ENCODE data around the gene DEFB131A. TPM values are rescaled to one million over a fixed set of nuclear protein-coding genes. Genes with fewer than 3 reads are reported as not detected.
"Not testable (repeated sequence)": the region's sequence is repeated elsewhere in the genome, so short reads cannot be mapped to it uniquely, and the experiment has no call there.

DEFB131A gene
- polyA plus RNA-seq, 4 donors: not detected

DNA sequence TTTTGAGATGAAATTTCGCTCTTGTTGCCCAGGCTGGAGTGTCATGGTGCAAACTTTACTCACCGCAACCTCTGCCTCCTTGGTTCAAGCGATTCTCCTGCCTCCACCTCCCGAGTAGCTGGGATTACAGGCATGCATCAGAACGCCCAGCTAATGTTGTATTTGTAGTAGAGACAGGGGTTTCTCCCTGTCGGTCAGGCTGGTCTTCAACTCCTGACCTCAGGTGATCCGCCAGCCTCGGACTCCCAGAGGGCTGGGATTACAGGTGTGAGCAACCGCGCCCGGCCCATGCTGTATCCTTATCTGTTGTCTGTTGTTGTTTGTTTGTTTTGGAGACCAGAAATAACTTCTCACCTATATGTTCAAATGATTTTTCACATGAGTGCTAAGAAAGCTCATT lies 42.7 kb downstream of the DEFB131A start:
- H3K4me1 ChIP-seq (ENCODE audit: control insufficient read depth in 3 of 3, insufficient read depth in 2 of 3, low read depth in 1 of 3, low read length in 2 of 3); H3K27ac ChIP-seq (ENCODE audit: low read depth in 1 of 3, low read length in 2 of 3); FAIRE-seq; H3K36me3 ChIP-seq (ENCODE audit: control insufficient read depth in 3 of 3, insufficient read depth in 2 of 3, low read depth in 1 of 3, low read length in 3 of 3); H3K9me3 ChIP-seq (ENCODE audit: control insufficient read depth in 2 of 2, insufficient read depth in 1 of 2, low read depth in 1 of 2, low read length in 1 of 2); H3K4me3 ChIP-seq (ENCODE audit: low read depth in 1 of 3, low read length in 3 of 3); H3K27me3 ChIP-seq (ENCODE audit: control insufficient read depth in 3 of 3, insufficient read depth in 3 of 3, low read length in 3 of 3); DNase-seq: not testable (repeated sequence)
- WGBS, 3 donors: 81 to 84% (median 81%) methylated on average over 11 of the region's 11 CpGs

DNA sequence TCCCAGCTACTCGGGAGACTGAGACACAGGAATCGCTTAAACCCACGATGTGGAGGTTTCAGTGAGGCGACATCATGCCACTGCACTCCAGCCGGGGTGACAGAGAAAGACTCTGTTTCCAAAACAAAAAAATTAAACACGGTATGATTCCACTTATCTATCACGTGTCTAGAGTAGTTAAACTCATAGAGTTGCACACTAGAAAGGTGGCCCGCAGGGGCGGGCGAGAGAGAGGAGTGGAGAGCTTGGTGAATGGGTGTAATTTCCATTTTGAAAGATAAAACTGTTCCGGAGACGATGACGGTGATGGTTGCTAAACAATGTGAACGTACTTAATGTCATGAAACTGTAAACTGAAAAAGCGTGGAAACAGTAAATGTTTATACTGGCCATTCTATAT lies 44.6 kb downstream of the DEFB131A start:
- 80 to 85% (median 84%) methylated on average over 15 of the region's 15 CpGs for WGBS, 3 donors
- not testable (repeated sequence) for FAIRE-seq; DNase-seq; H3K27me3 ChIP-seq (ENCODE audit: control insufficient read depth in 3 of 3, insufficient read depth in 3 of 3, low read length in 3 of 3); H3K4me1 ChIP-seq (ENCODE audit: control insufficient read depth in 3 of 3, insufficient read depth in 2 of 3, low read depth in 1 of 3, low read length in 2 of 3); H3K27ac ChIP-seq (ENCODE audit: low read depth in 1 of 3, low read length in 2 of 3); H3K36me3 ChIP-seq (ENCODE audit: control insufficient read depth in 3 of 3, insufficient read depth in 2 of 3, low read depth in 1 of 3, low read length in 3 of 3); H3K9me3 ChIP-seq (ENCODE audit: control insufficient read depth in 2 of 2, insufficient read depth in 1 of 2, low read depth in 1 of 2, low read length in 1 of 2); H3K4me3 ChIP-seq (ENCODE audit: low read depth in 1 of 3, low read length in 3 of 3)

DNA sequence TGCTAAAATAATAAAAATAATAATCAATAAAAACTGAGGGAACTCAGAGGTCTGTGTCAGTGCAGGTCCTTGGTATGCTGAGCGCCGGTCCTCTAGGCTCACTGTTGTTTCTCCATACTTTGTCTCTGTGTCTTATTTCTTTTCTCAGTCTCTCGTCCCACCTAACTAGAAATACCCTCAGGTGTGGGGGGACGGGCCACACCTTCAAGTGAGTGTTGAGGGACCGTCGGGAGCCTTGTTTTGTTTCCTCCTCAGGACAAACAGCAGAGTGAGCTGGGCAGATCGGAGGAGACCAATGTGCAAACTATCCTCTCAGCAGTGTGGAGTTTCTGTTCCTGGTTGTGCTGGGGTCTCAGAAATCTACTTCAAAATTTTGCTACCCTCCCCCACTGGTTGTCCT lies 46.3 kb downstream of the DEFB131A start:
- 58 to 62% (median 59%) methylated on average over 7 of the region's 7 CpGs for WGBS, 3 donors
- FAIRE-seq; H3K4me1 ChIP-seq (ENCODE audit: control insufficient read depth in 3 of 3, insufficient read depth in 2 of 3, low read depth in 1 of 3, low read length in 2 of 3); DNase-seq; H3K9me3 ChIP-seq (ENCODE audit: control insufficient read depth in 2 of 2, insufficient read depth in 1 of 2, low read depth in 1 of 2, low read length in 1 of 2); H3K4me3 ChIP-seq (ENCODE audit: low read depth in 1 of 3, low read length in 3 of 3); H3K27ac ChIP-seq (ENCODE audit: low read depth in 1 of 3, low read length in 2 of 3); H3K36me3 ChIP-seq (ENCODE audit: control insufficient read depth in 3 of 3, insufficient read depth in 2 of 3, low read depth in 1 of 3, low read length in 3 of 3); H3K27me3 ChIP-seq (ENCODE audit: control insufficient read depth in 3 of 3, insufficient read depth in 3 of 3, low read length in 3 of 3): not testable (repeated sequence)

DNA sequence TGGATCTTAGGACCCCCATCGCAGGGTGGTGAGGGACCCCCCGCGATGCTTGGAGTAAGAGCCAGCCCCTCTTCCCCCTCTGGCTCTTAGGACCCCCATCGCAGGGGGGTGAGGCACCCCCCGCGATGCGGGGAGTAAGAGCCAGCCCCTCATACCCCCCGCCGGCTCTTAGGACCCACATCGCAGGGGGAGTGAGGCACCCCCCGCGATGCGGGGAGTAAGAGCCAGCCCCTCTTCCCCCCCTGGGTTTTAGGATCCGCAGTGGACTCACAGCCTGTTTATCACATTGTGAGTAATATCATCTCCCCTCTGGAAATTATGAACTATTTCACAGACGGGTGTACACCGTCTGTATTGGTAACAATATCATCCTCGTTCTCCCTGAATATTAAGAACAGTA lies 46.8 kb downstream of the DEFB131A start:
- H3K4me3 ChIP-seq (ENCODE audit: low read depth in 1 of 3, low read length in 3 of 3); H3K36me3 ChIP-seq (ENCODE audit: control insufficient read depth in 3 of 3, insufficient read depth in 2 of 3, low read depth in 1 of 3, low read length in 3 of 3); DNase-seq; FAIRE-seq; H3K27ac ChIP-seq (ENCODE audit: low read depth in 1 of 3, low read length in 2 of 3); H3K27me3 ChIP-seq (ENCODE audit: control insufficient read depth in 3 of 3, insufficient read depth in 3 of 3, low read length in 3 of 3); H3K4me1 ChIP-seq (ENCODE audit: control insufficient read depth in 3 of 3, insufficient read depth in 2 of 3, low read depth in 1 of 3, low read length in 2 of 3); H3K9me3 ChIP-seq (ENCODE audit: control insufficient read depth in 2 of 2, insufficient read depth in 1 of 2, low read depth in 1 of 2, low read length in 1 of 2): not testable (repeated sequence)
- 78 to 85% (median 81%) methylated on average over 17 of the region's 17 CpGs for WGBS, 3 donors

DNA sequence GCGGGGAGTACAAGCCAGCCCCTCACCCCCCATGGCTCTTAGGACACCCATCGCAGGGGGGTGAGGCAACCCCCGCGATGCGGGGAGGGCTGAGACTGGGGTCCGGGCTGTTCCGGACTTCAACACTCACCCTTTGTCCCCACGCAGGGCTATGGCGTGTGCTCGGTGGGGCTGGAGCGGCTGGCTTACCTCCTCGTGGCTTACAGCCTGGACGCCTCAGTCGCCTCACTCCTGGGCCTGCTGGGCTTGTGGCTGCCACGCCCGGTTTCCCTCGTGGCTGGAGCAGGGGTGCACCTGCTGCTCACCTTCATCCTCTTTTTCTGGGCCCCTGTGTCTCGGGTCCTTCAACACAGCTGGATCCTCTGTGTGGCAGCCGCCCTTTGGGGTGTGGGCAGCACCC lies 49.4 kb downstream of the DEFB131A start:
- FAIRE-seq: not testable (repeated sequence)
- WGBS, 3 donors: 60 to 79% (median 69%) methylated on average over 17 to 19 of the region's 19 CpGs

DNA sequence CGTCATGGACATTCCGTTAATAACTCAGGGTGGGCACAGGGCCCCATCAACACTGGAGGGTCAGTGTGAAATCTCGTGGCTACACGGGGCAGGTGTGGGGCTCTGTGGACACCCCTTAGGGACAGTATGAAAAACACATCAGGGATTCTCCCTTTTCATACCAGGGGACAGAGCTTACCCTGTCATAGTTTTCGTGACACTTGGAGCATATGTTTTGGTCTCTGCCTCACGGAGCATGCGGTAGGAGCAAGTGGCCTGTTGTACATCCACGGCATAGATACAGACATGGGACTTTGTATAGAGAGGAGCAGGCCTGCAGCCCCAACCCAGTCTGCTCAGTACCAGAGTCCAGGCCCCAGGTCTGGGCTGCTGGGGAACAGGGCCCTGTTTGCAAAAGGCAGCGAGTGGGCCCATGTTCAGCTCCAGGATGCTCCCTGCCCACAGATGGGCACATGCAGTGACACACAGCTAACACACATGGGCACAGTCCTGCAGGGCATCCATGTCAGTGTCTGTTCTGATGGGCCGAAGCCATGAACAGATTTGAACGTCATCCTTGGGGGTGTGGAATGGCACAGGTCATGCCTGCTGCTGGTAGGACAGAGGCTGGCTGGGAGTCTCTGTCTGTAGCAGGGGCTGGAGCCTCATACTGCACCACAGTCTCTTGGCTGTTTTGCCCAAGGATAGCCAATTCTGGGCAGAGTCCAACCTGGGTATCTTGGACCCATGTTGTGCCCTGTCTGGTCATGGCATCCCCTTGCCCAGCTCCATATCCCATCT lies 50.2 kb downstream of the DEFB131A start:
- H3K4me3 ChIP-seq (ENCODE audit: low read depth in 1 of 3, low read length in 3 of 3); FAIRE-seq; H3K27me3 ChIP-seq (ENCODE audit: control insufficient read depth in 3 of 3, insufficient read depth in 3 of 3, low read length in 3 of 3); H3K27ac ChIP-seq (ENCODE audit: low read depth in 1 of 3, low read length in 2 of 3); H3K9me3 ChIP-seq (ENCODE audit: control insufficient read depth in 2 of 2, insufficient read depth in 1 of 2, low read depth in 1 of 2, low read length in 1 of 2); DNase-seq; H3K4me1 ChIP-seq (ENCODE audit: control insufficient read depth in 3 of 3, insufficient read depth in 2 of 3, low read depth in 1 of 3, low read length in 2 of 3); H3K36me3 ChIP-seq (ENCODE audit: control insufficient read depth in 3 of 3, insufficient read depth in 2 of 3, low read depth in 1 of 3, low read length in 3 of 3): not testable (repeated sequence)
- 79 to 88% (median 81%) methylated on average over 10 to 11 of the region's 11 CpGs for WGBS, 3 donors

More for the DNA sequence above, 49.4 kb downstream of the DEFB131A start:
- H3K27me3 ChIP-seq (ENCODE audit: control insufficient read depth in 3 of 3, insufficient read depth in 3 of 3, low read length in 3 of 3); H3K4me1 ChIP-seq (ENCODE audit: control insufficient read depth in 3 of 3, insufficient read depth in 2 of 3, low read depth in 1 of 3, low read length in 2 of 3); H3K27ac ChIP-seq (ENCODE audit: low read depth in 1 of 3, low read length in 2 of 3); H3K9me3 ChIP-seq (ENCODE audit: control insufficient read depth in 2 of 2, insufficient read depth in 1 of 2, low read depth in 1 of 2, low read length in 1 of 2); H3K4me3 ChIP-seq (ENCODE audit: low read depth in 1 of 3, low read length in 3 of 3); DNase-seq; H3K36me3 ChIP-seq (ENCODE audit: control insufficient read depth in 3 of 3, insufficient read depth in 2 of 3, low read depth in 1 of 3, low read length in 3 of 3): not testable (repeated sequence)

DNA sequence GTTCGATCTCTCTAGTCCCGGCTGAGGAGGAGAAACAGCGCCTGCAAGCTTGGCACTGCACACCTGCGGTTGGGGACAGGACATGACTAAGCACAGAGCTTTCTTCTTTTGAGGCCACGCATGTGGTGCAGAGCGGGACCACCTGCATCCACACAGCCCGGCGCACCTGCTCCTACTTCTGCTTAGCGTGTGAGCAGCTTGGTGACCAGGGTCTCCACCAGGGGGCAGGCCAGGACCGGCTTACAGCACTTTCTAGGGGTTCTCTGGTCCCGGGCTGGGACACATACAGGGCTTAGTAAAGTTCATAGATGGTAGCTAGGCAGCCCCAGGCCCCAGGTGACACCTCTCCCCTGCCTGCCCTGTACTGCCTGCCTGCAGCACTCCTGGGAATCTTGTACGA lies 51.2 kb downstream of the DEFB131A start:
- H3K27me3 ChIP-seq (ENCODE audit: control insufficient read depth in 3 of 3, insufficient read depth in 3 of 3, low read length in 3 of 3); H3K27ac ChIP-seq (ENCODE audit: low read depth in 1 of 3, low read length in 2 of 3); H3K9me3 ChIP-seq (ENCODE audit: control insufficient read depth in 2 of 2, insufficient read depth in 1 of 2, low read depth in 1 of 2, low read length in 1 of 2); H3K36me3 ChIP-seq (ENCODE audit: control insufficient read depth in 3 of 3, insufficient read depth in 2 of 3, low read depth in 1 of 3, low read length in 3 of 3); FAIRE-seq; H3K4me3 ChIP-seq (ENCODE audit: low read depth in 1 of 3, low read length in 3 of 3); H3K4me1 ChIP-seq (ENCODE audit: control insufficient read depth in 3 of 3, insufficient read depth in 2 of 3, low read depth in 1 of 3, low read length in 2 of 3): not testable (repeated sequence)
- WGBS, 3 donors: 0 to 4% (median 4%) methylated on average over 11 of the region's 12 CpGs
- DNase-seq: peak; percentile 76 to 78

DNA sequence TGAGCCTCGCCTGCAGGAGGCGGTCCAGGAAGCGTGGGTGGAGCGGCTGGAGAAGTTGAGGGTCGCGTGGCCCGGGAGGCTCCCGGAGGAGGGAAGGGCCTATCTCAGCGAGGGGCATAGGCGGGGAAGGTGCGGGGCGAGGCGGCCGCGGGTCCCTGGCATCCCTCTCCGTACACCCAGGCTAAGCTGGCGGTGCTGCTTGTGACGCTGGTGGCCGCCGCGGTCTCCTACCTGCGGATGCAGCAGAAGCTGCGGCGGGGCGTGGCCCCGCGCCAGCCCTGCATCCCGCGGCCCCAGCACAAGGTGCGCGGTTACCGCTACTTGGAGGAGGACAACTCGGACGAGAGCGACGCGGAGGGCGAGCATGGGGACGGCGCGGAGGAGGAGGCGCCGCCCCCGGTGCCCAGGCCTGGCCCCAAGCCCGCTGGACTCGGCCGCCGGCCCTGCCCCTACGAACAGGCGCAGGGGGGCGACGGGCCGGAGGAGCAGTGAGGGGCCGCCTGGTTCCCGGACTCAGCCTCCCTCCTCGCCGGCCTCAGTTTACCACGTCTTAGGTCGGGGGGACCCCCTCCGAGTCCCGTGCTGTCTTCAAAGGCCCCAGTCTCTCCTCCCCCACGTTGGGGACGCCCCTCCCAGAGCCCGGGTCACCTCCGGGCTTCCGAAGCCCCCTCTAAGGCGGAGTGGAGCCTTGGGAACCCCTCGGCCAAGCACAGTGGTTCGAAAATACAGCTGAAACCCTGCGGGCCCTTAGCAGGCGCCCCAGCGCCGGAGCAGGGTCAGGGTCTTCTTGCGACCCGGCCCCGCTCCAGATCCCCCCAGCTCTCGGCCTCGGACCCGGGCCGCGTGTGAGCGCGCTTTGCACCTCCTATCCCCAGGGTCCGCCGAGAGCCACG lies 53.6 kb downstream of the DEFB131A start:
- peak in 1 of 2 donors; percentile 5 for DNase-seq
- not testable (repeated sequence) for H3K36me3 ChIP-seq (ENCODE audit: control insufficient read depth in 3 of 3, insufficient read depth in 2 of 3, low read depth in 1 of 3, low read length in 3 of 3); H3K9me3 ChIP-seq (ENCODE audit: control insufficient read depth in 2 of 2, insufficient read depth in 1 of 2, low read depth in 1 of 2, low read length in 1 of 2); H3K4me1 ChIP-seq (ENCODE audit: control insufficient read depth in 3 of 3, insufficient read depth in 2 of 3, low read depth in 1 of 3, low read length in 2 of 3); H3K27ac ChIP-seq (ENCODE audit: low read depth in 1 of 3, low read length in 2 of 3); H3K27me3 ChIP-seq (ENCODE audit: control insufficient read depth in 3 of 3, insufficient read depth in 3 of 3, low read length in 3 of 3); FAIRE-seq
- 1 to 6% (median 3%) methylated on average over 56 to 80 of the region's 86 CpGs for whole genome bisulfite sequencing, 3 donors
- H3K4me3 ChIP-seq (ENCODE audit: low read depth in 1 of 3, low read length in 3 of 3): peak overlapping the region in 2 of 3 donors; percentile 35 to 38

Measured in small intestine (tissue), 7 donors.